HCT116 (cell line): ENCODE data around the gene ALKBH6. TPM values are rescaled to one million over a fixed set of nuclear protein-coding genes. Genes with fewer than 3 reads are reported as not detected.

Experiments
- ATAC-seq: fragments of 200-7000 bp; cut with Tn5 transposase; 2 replicates; pipeline ENCODE4 v1.9.1; 2020; ENCODE audit warnings: mild to moderate bottlenecking, moderate library complexity
- BruUV-seq: library from RNA; stranded (reverse); fragments of 400-500 nt; replicated peaks from 2 replicates; lab custom pipeline; 2021; lab: Mats Ljungman, UMichigan
- CTCF ChIA-PET: fragments of 300-600 bp; sonication (Branson Sonifier 250); formaldehyde crosslinking; loops from one replicate; lab custom pipeline; 2021; ENCODE audit warnings: antibody characterized with exemption; lab: Charles Lee
- POLR2A ChIA-PET: fragments of 300-600, 350-600 bp; sonication (Branson Sonifier 250); formaldehyde crosslinking; loops from one replicate; lab custom pipeline; 2021; ENCODE audit warnings: antibody characterized with exemption; lab: Charles Lee
- RAD21 ChIA-PET, 2 experiments: fragments of 300-600 bp; sonication (Branson Sonifier 250); formaldehyde crosslinking; loops; one replicate each; lab custom pipeline; 2023; ENCODE audit warnings: low total read pairs in 2 of 2; ENCODE audit not compliant: uncharacterized antibody in 2 of 2, unreplicated experiment in 2 of 2, low non-redundant PET in 1 of 2; lab: Charles Lee
- DNase-seq: peaks from one replicate; pipeline ENCODE4 v3.0.0-alpha.2; 2010; ENCODE audit warnings: low read depth, low spot score
- H2AFZ ChIP-seq: fragments of 200-600 bp; shearing (Covaris generic), sonication (generic); 2 replicates; pipeline ENCODE4 v1.6.1; 2017; ENCODE audit warnings: low read depth, mixed run types, mixed read lengths, antibody characterized with exemption, low read length; ENCODE audit not compliant: poor library complexity, severe bottlenecking
- H3K27ac ChIP-seq: 2 replicates; pipeline ENCODE4 v1.5.1; 2012; ENCODE audit warnings: low read depth, low read length
- H3K27me3 ChIP-seq: fragments of 200-600 bp; sonication (generic); 2 replicates; pipeline ENCODE4 v1.6.1; 2016; ENCODE audit warnings: mixed run types, low read length, mixed read lengths; ENCODE audit not compliant: insufficient read depth
- H3K36me3 ChIP-seq, 2 experiments: fragments of 200-500 bp in 1 of 2; fragments of 200-600 bp in 1 of 2; sonication (Bioruptor generic) in 1 of 2; sonication (generic) in 1 of 2; 2 replicates each; pipeline versions ENCODE4 v1.5.1 to v1.6.1; 2014 to 2016; ENCODE audit warnings: low read length in 2 of 2, inconsistent platforms in 1 of 2, mixed read lengths in 1 of 2, mixed run types in 1 of 2; ENCODE audit not compliant: insufficient read depth in 2 of 2, control insufficient read depth in 1 of 2
- H3K4me1 ChIP-seq, 2 experiments: fragments of 200-600 bp in 1 of 2; sonication (generic) in 1 of 2; 2 replicates each; pipeline versions ENCODE4 v1.5.1 to v1.6.1; 2012 to 2017; ENCODE audit warnings: low read length in 2 of 2, inconsistent platforms in 1 of 2, mild to moderate bottlenecking in 1 of 2, mixed read lengths in 1 of 2, mixed run types in 1 of 2, moderate library complexity in 1 of 2; ENCODE audit not compliant: insufficient read depth in 2 of 2, control insufficient read depth in 1 of 2
- H3K4me2 ChIP-seq: fragments of 200-600 bp; sonication (generic); 2 replicates; pipeline ENCODE4 v1.6.1; 2017; ENCODE audit warnings: mixed run types, low read length, mixed read lengths
- H3K4me3 ChIP-seq, 2 experiments: fragments of 200-600 bp in 1 of 2; sonication (generic) in 1 of 2; replicated peaks in 1 of 2; 2 replicates each; pipeline ENCODE4 v1.5.1; 2011 to 2016; ENCODE audit warnings: low read length in 2 of 2, control low read depth in 1 of 2, low read depth in 1 of 2, mild to moderate bottlenecking in 1 of 2, mixed read lengths in 1 of 2, mixed run types in 1 of 2
- H3K79me2 ChIP-seq: fragments of 200-600 bp; sonication (generic); 2 replicates; pipeline ENCODE4 v1.6.1; 2017; ENCODE audit warnings: mild to moderate bottlenecking, mixed run types, low read length, moderate library complexity, mixed read lengths; ENCODE audit not compliant: insufficient read depth
- H3K9ac ChIP-seq: fragments of 200-600 bp; sonication (generic); 2 replicates; pipeline ENCODE4 v1.6.1; 2016; ENCODE audit warnings: low read length, mixed read lengths
- H3K9me2 ChIP-seq: fragments of 200-600 bp; sonication (generic), shearing (Covaris generic); 2 replicates; pipeline ENCODE4 v1.6.1; 2017; ENCODE audit warnings: mixed run types, mild to moderate bottlenecking, moderate library complexity; ENCODE audit not compliant: insufficient read depth
- H3K9me3 ChIP-seq, 2 experiments: fragments of 200-500 bp in 1 of 2; fragments of 200-600 bp in 1 of 2; sonication (Bioruptor generic) in 1 of 2; sonication (generic) in 1 of 2; 2 replicates each; pipeline ENCODE4 v1.6.1; 2014 to 2017; ENCODE audit warnings: low read length in 2 of 2, mixed read lengths in 2 of 2, inconsistent platforms in 1 of 2, low read depth in 1 of 2, mild to moderate bottlenecking in 1 of 2, mixed run types in 1 of 2, moderate library complexity in 1 of 2; ENCODE audit not compliant: control insufficient read depth in 1 of 2, insufficient read depth in 1 of 2
- H4K20me1 ChIP-seq: fragments of 200-600 bp; sonication (generic), shearing (Covaris generic); 2 replicates; pipeline ENCODE4 v1.6.1; 2017; ENCODE audit warnings: mixed run types, mild to moderate bottlenecking, moderate library complexity; ENCODE audit not compliant: insufficient read depth
- CBX3 ChIP-seq: IDR thresholded peaks from 2 replicates; pipeline ENCODE4 v1.6.1; 2012; ENCODE audit warnings: low read depth
- EGR1 ChIP-seq: IDR thresholded peaks from 2 replicates; pipeline ENCODE4 v1.6.1; 2012; ENCODE audit warnings: low read depth
- EZH2phosphoT487 ChIP-seq: fragments of 200-600 bp; IDR thresholded peaks from 2 replicates; pipeline ENCODE4 v1.6.1; 2018; ENCODE audit warnings: antibody characterized with exemption, borderline replicate concordance
- JUND ChIP-seq: IDR thresholded peaks from 2 replicates; pipeline ENCODE4 v1.6.1; 2012
- POLR2AphosphoS5 ChIP-seq: IDR thresholded peaks from 2 replicates; pipeline ENCODE4 v1.6.1; 2011; ENCODE audit warnings: mild to moderate bottlenecking, low read depth, low read length, moderate library complexity
- SIN3A ChIP-seq: IDR thresholded peaks from 2 replicates; pipeline ENCODE4 v1.6.1; 2012; ENCODE audit warnings: low read depth
- YY1 ChIP-seq: IDR thresholded peaks from 2 replicates; pipeline ENCODE4 v1.6.1; 2011; ENCODE audit warnings: low read length, low read depth, moderate library complexity, mild to moderate bottlenecking; ENCODE audit not compliant: insufficient replicate concordance; ENCODE audit errors: extremely low read depth
- ZFX ChIP-seq: fragments of 450-650 bp; IDR thresholded peaks from 2 replicates; pipeline ENCODE4 v1.6.1; 2017
- ZNF274 ChIP-seq: fragments of 200-500 bp; sonication (Bioruptor generic); IDR thresholded peaks from 2 replicates; pipeline ENCODE4 v1.6.1; 2014; ENCODE audit warnings: mild to moderate bottlenecking, low read depth, low read length, inconsistent platforms
- intact Hi-C: fragments of 100-400 bp; cut with micrococcal nuclease; formaldehyde crosslinking; loops from 2 replicates; pipeline ENCODE4 v1.10.0; 2022
- total RNA-seq: library from RNA; stranded (reverse); gene quantifications from one replicate; pipeline ENCODE4 v1.2.1, GENCODE V29; 2021; ENCODE audit not compliant: unreplicated experiment
- TF ChIP-seq, protein P1 (sequence below), 3 experiments: fragments of 200-600 bp in 1 of 3; sonication (generic) in 1 of 3; IDR thresholded peaks in 2 of 3; conservative IDR thresholded peaks in 1 of 3; 2 replicates each; pipeline ENCODE4 v1.5.1; 2012 to 2017; ENCODE audit warnings: low read depth in 2 of 3, low read length in 2 of 3, antibody characterized with exemption in 1 of 3, borderline replicate concordance in 1 of 3, control low read depth in 1 of 3, mild to moderate bottlenecking in 1 of 3, mixed read lengths in 1 of 3, mixed run types in 1 of 3, moderate library complexity in 1 of 3; ENCODE audit not compliant: insufficient read depth in 1 of 3
- TF ChIP-seq, protein P2 (sequence below): IDR thresholded peaks from 2 replicates; pipeline ENCODE4 v1.6.1; 2012

ALKBH6 gene
- total RNA-seq, 1 experiment from 2014 or later = 28.6 TPM

DNA sequence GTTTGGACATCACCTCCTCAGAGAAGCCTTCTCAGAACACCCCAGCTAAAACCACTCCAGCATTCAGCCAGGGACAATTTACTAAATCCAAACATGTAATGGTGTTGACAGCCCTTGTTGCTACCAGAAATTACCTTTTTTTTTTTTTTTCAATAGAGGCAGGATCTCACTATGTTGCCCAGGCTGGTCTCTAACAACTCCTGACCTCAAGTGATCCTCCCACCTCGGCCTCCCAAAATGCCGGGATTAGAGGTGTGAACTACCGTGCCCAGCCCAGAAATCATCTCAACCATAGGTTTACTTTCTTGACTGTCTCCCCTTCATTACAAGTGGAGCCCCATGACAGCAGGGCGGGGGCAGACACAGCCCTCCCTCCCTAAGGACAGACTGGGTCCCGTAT is 9.4 kb upstream of the ALKBH6 start (continued):
- TF ChIP-seq EGR1 (no peak), YY1 (no peak), ZFX (no peak), ZNF274 (no peak), EZH2phosphoT487 (no peak), POLR2AphosphoS5 (no peak), SIN3A (no peak), CBX3 (no peak)
- TF ChIP-seq, protein P1, sequence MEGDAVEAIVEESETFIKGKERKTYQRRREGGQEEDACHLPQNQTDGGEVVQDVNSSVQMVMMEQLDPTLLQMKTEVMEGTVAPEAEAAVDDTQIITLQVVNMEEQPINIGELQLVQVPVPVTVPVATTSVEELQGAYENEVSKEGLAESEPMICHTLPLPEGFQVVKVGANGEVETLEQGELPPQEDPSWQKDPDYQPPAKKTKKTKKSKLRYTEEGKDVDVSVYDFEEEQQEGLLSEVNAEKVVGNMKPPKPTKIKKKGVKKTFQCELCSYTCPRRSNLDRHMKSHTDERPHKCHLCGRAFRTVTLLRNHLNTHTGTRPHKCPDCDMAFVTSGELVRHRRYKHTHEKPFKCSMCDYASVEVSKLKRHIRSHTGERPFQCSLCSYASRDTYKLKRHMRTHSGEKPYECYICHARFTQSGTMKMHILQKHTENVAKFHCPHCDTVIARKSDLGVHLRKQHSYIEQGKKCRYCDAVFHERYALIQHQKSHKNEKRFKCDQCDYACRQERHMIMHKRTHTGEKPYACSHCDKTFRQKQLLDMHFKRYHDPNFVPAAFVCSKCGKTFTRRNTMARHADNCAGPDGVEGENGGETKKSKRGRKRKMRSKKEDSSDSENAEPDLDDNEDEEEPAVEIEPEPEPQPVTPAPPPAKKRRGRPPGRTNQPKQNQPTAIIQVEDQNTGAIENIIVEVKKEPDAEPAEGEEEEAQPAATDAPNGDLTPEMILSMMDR (IDR thresholded peaks at IDR 0.05 in 2 of 3, conservative IDR thresholded peaks at IDR 0.05 in 1 of 3; ENCODE audit: borderline replicate concordance in 1 of 3, insufficient read depth in 1 of 3, low read depth in 2 of 3, low read length in 2 of 3) = no peak
- TF ChIP-seq, protein P2, sequence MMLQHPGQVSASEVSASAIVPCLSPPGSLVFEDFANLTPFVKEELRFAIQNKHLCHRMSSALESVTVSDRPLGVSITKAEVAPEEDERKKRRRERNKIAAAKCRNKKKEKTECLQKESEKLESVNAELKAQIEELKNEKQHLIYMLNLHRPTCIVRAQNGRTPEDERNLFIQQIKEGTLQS = no peak

GRCh38 chr19:36019061-36019670 is 5.2 kb upstream of the ALKBH6 start:
- H3K27ac ChIP-seq = no peak overlapping the region
- no peaks in the 10 kb centered on the region for H3K27me3 ChIP-seq
- H2AFZ ChIP-seq = no peak overlapping the region
- H3K4me2 ChIP-seq = no peak overlapping the region
- H3K36me3 ChIP-seq = peaks cover 0 to 22% of the 10 kb centered on the region in 2 experiments; a peak in 3 of 4 replicates
- ChIA-PET POLR2A (no interaction called here), RAD21 (no interaction called here), CTCF (no interaction called here)
- H3K9ac ChIP-seq = no peak overlapping the region
- H3K79me2 ChIP-seq = peaks cover 13% of the 10 kb centered on the region
- intact Hi-C loops = no loop called here
- no peaks in the 10 kb centered on the region for H4K20me1 ChIP-seq
- no peak for ATAC-seq
- TF ChIP-seq, protein P1 (IDR thresholded peaks at IDR 0.05 in 2 of 3, conservative IDR thresholded peaks at IDR 0.05 in 1 of 3; ENCODE audit: borderline replicate concordance in 1 of 3, insufficient read depth in 1 of 3, low read depth in 2 of 3, low read length in 2 of 3) = no peak
- no peak for TF ChIP-seq EZH2phosphoT487
- no peak for TF ChIP-seq JUND
- no peak overlapping the region for H3K4me3 ChIP-seq
- H3K9me3 ChIP-seq = no peaks in the 10 kb centered on the region
- H3K4me1 ChIP-seq = peaks cover 7 to 9% of the 10 kb centered on the region in 2 experiments; a peak in 3 of 4 replicates
- DNase-seq = no peak
- no peaks in the 10 kb centered on the region for H3K9me2 ChIP-seq
- BruUV-seq = no TSS peak
